IMR-90 (cell line): ENCODE measurements around the gene KRTAP2-1. TPM values are rescaled to one million over a fixed set of nuclear protein-coding genes. Genes with fewer than 3 reads are reported as not detected.
"Not testable (repeated sequence)": the region's sequence is repeated elsewhere in the genome, so short reads cannot be mapped to it uniquely, and the experiment has no call there.

Experiments used
- ATAC-seq: fragments of 200-7000 bp; cut with Tn5 transposase; 2 replicates; pipeline ENCODE4 v1.9.1; 2020; ENCODE audit warnings: low read depth, mild to moderate bottlenecking, moderate library complexity
- BruUV-seq: library from RNA; stranded (reverse); fragments of 400-500 nt; replicated peaks from 2 replicates; lab custom pipeline; 2021; lab: Mats Ljungman, UMichigan
- CTCF ChIA-PET: fragments of 300-600 bp; formaldehyde crosslinking; extraction: SDS; loops from one replicate; lab custom pipeline; 2021; ENCODE audit warnings: antibody characterized with exemption; lab: Yijun Ruan, JAX
- POLR2A ChIA-PET: fragments of 300-600 bp; sonication (Branson Sonifier 250); formaldehyde crosslinking; loops from one replicate; lab custom pipeline; 2022; ENCODE audit warnings: antibody characterized with exemption; ENCODE audit not compliant: unreplicated experiment; lab: Charles Lee
- DNase-seq: peaks from one replicate; pipeline ENCODE4 v3.0.0; 2013
- H2AFZ ChIP-seq: replicated peaks from 2 replicates; pipeline ENCODE3; 2013; ENCODE audit warnings: low read length, mild to moderate bottlenecking; ENCODE audit not compliant: poor library complexity
- H2AK5ac ChIP-seq: 2 replicates; pipeline ENCODE4 v1.6.1; 2013; ENCODE audit warnings: low read depth, low read length, inconsistent platforms
- H2AK9ac ChIP-seq: replicated peaks from 2 replicates; pipeline ENCODE3; 2013; ENCODE audit warnings: mild to moderate bottlenecking, low read depth, low read length, moderate library complexity; ENCODE audit not compliant: poor library complexity
- H2BK120ac ChIP-seq: 2 replicates; pipeline ENCODE4 v1.6.1; 2013; ENCODE audit warnings: low read depth, low read length, inconsistent platforms
- H2BK15ac ChIP-seq: 3 replicates; pipeline ENCODE4 v1.6.1; 2013; ENCODE audit warnings: low read depth, low read length, inconsistent platforms
- H2BK20ac ChIP-seq: 2 replicates; pipeline ENCODE4 v1.6.1; 2013; ENCODE audit warnings: low read depth, mild to moderate bottlenecking, inconsistent platforms, low read length, moderate library complexity
- H2BK5ac ChIP-seq: 2 replicates; pipeline ENCODE4 v1.6.1; 2013; ENCODE audit warnings: mild to moderate bottlenecking, low read depth, low read length, inconsistent platforms; ENCODE audit not compliant: poor library complexity, severe bottlenecking
- H3K14ac ChIP-seq: replicated peaks from 2 replicates; pipeline ENCODE4 v1.6.1; 2013; ENCODE audit warnings: low read depth, low read length, inconsistent platforms
- H3K18ac ChIP-seq: 2 replicates; pipeline ENCODE4 v1.6.1; 2013; ENCODE audit warnings: low read depth, low read length, control low read depth
- H3K23ac ChIP-seq: 2 replicates; pipeline ENCODE4 v1.6.1; 2013; ENCODE audit warnings: low read depth, low read length, inconsistent platforms
- H3K27ac ChIP-seq: 2 replicates; pipeline ENCODE4 v1.5.1; 2013; ENCODE audit warnings: mild to moderate bottlenecking, control low read depth, low read length; ENCODE audit not compliant: insufficient read depth
- H3K27me3 ChIP-seq: 2 replicates; pipeline ENCODE4 v1.6.1; 2013; ENCODE audit warnings: low read length; ENCODE audit not compliant: control insufficient read depth, insufficient read depth
- H3K36me3 ChIP-seq: 2 replicates; pipeline ENCODE4 v1.6.1; 2013; ENCODE audit warnings: low read length, mixed read lengths; ENCODE audit not compliant: control insufficient read depth, insufficient read depth
- H3K4ac ChIP-seq: 2 replicates; pipeline ENCODE4 v1.6.1; 2013; ENCODE audit warnings: low read depth, low read length, inconsistent platforms
- H3K4me1 ChIP-seq: 2 replicates; pipeline ENCODE4 v1.6.1; 2013; ENCODE audit warnings: low read length, mixed read lengths; ENCODE audit not compliant: control insufficient read depth, insufficient read depth
- H3K4me2 ChIP-seq: 2 replicates; pipeline ENCODE4 v1.6.1; 2013; ENCODE audit warnings: low read depth, mild to moderate bottlenecking, control low read depth, low read length, moderate library complexity
- H3K4me3 ChIP-seq: 2 replicates; pipeline ENCODE4 v1.5.1; 2013; ENCODE audit warnings: low read depth, mild to moderate bottlenecking, control low read depth, low read length, moderate library complexity; ENCODE audit not compliant: insufficient read depth
- H3K56ac ChIP-seq: 2 replicates; pipeline ENCODE4 v1.6.1; 2013; ENCODE audit warnings: low read length, inconsistent platforms; ENCODE audit not compliant: insufficient read depth; ENCODE audit errors: extremely low read depth
- H3K79me1 ChIP-seq, 2 experiments: 2 replicates each; pipeline ENCODE4 v1.6.1; 2013; ENCODE audit warnings: low read length in 2 of 2, inconsistent platforms in 1 of 2, low read depth in 1 of 2
- H3K9ac ChIP-seq: 2 replicates; pipeline ENCODE4 v1.6.1; 2013; ENCODE audit warnings: low read depth, low read length, control low read depth
- H3K9me1 ChIP-seq: 2 replicates; pipeline ENCODE4 v1.6.1; 2013; ENCODE audit warnings: low read length, inconsistent platforms; ENCODE audit not compliant: insufficient read depth
- H3K9me3 ChIP-seq: 2 replicates; pipeline ENCODE4 v1.6.1; 2013; ENCODE audit warnings: low read length; ENCODE audit not compliant: control insufficient read depth, insufficient read depth
- H4K20me1 ChIP-seq: 2 replicates; pipeline ENCODE4 v1.6.1; 2013; ENCODE audit warnings: low read length, inconsistent platforms; ENCODE audit not compliant: insufficient read depth
- H4K5ac ChIP-seq: 2 replicates; pipeline ENCODE4 v1.6.1; 2013; ENCODE audit warnings: mild to moderate bottlenecking, low read depth, low read length, control low read depth
- H4K8ac ChIP-seq, 2 experiments: 2 replicates each; pipeline ENCODE4 v1.6.1; 2013; ENCODE audit warnings: low read depth in 2 of 2, low read length in 2 of 2, control low read depth in 1 of 2, inconsistent platforms in 1 of 2
- H4K91ac ChIP-seq: 2 replicates; pipeline ENCODE4 v1.6.1; 2013; ENCODE audit warnings: low read depth, low read length, inconsistent platforms; ENCODE audit not compliant: insufficient read depth
- WGBS, 2 experiments: methylation state at CpG; one replicate each; pipeline versions ENCODE4 v1.1.5 to v1.1.7; 2013; ENCODE audit warnings: missing lambda C conversion rate in 2 of 2; ENCODE audit not compliant: insufficient read length in 1 of 2; ENCODE audit errors: extremely low coverage in 2 of 2; 5-methylcytosine and 5-hydroxymethylcytosine counted together
- dilution Hi-C: fragments of 300-500 bp; cut with HindIII; formaldehyde crosslinking; loops from one replicate; pipeline ENCODE4 v1.14.3; 2018; ENCODE audit warnings: low sequenced_read_pairs; ENCODE audit not compliant: unreplicated experiment
- in situ Hi-C: fragments of 300-500 bp; cut with MboI; formaldehyde crosslinking; loops from 3 replicates; pipeline ENCODE4 v1.14.3; 2019; ENCODE audit warnings: low sequenced_read_pairs, inconsistent platforms, mixed read lengths
- intact Hi-C: fragments of 100-400 bp; cut with micrococcal nuclease; formaldehyde crosslinking; loops from 2 replicates; pipeline ENCODE4 v1.10.0; 2022
- polyA plus RNA-seq, 3 experiments: library from polyadenylated mRNA; depleted of rRNA; stranded (reverse); fragments of >200 nt; gene quantifications; 2 replicates each; pipeline ENCODE4 v1.2.3, GENCODE V29; 2012; ENCODE audit warnings: low replicate concordance in 1 of 3
- total RNA-seq: library from RNA; depleted of rRNA; stranded (reverse); fragments of >200 nt; gene quantifications from 2 replicates; pipeline ENCODE4 v1.2.3, GENCODE V29; 2012

The KRTAP2-1 gene
- total and polyA plus RNA-seq, 2 of the 4 experiments (the other 2 are of a cell fraction), result not detected

DNA sequence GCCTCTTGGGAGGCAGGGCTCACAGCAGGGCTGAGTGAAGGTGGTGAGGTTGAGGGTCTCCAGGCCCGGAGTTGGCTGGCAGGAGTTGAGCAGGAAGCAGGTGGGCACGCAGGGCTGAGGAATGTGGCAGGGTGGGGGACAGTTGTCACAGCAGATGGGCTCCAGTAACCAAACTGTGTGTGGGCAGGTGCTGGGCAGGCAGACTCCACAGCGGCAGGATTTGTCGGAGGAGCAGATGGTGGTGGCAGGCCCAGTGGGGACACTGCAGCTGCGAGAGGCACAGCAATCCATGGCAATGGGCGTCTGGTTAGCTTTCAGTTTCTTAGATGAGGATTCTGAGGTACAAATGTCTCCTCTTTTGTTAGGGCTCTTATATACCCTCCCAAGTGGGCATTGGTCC lies 47.6 kb downstream of the KRTAP2-1 start, which contains the start of gene KRTAP3-2:
Gene KRTAP3-2, minus strand, starts transcription at position 344 of the 400 bp plus-strand sequence. Its CDS starts 53 bp downstream, at position 291.
- H2BK120ac ChIP-seq, H2BK5ac ChIP-seq, H3K4ac ChIP-seq, ATAC-seq, H3K9me3 ChIP-seq, CTCF ChIA-PET, H2AFZ ChIP-seq, H3K79me1 ChIP-seq, intact Hi-C loops, H3K18ac ChIP-seq, H2AK5ac ChIP-seq, DNase-seq, H3K14ac ChIP-seq, H3K4me3 ChIP-seq, H2AK9ac ChIP-seq, H3K56ac ChIP-seq, H4K5ac ChIP-seq, dilution Hi-C loops, H3K4me1 ChIP-seq, H4K91ac ChIP-seq, H3K27ac ChIP-seq, in situ Hi-C loops, H3K36me3 ChIP-seq, H2BK20ac ChIP-seq, H2BK15ac ChIP-seq, H3K9ac ChIP-seq, H4K8ac ChIP-seq, POLR2A ChIA-PET, H4K20me1 ChIP-seq, BruUV-seq, H3K9me1 ChIP-seq, H3K23ac ChIP-seq, H3K4me2 ChIP-seq, H3K27me3 ChIP-seq: not testable (repeated sequence)
- no CpG with 5 or more reads among the region's 6 CpGs for WGBS, 2 experiments
